ENCODE data around the gene CECR2.
"Not testable (repeated sequence)": the region's sequence is repeated elsewhere in the genome, so short reads cannot be mapped to it uniquely, and the experiment has no call there.

The CECR2 gene

DNA sequence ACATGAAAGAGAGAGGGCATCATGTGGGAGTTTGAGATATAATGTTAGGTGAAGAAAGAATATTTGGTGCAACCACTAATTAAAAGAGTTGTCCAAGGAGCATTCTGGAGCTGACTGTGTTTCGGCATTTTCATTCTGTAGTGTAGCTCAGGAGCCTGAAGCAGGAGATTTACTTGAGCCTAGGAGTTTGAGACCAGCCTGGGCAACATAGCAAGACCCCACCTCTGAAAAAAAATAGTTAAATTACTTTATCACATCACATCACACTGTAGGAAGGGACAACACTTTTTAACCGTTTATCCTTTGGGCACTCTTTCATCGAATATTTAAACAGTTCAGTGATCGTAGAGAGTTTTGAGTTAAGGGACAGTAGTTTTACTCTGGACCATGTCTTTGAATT lies 143.7 kb downstream of the CECR2 start:
- DNase-seq (ENCODE audit: extremely low read depth, low read depth): no peak
- H3K4me3 ChIP-seq (replicated peaks; ENCODE audit: low read depth, low read length): no peak overlapping the region
- TF ChIP-seq, protein P1, sequence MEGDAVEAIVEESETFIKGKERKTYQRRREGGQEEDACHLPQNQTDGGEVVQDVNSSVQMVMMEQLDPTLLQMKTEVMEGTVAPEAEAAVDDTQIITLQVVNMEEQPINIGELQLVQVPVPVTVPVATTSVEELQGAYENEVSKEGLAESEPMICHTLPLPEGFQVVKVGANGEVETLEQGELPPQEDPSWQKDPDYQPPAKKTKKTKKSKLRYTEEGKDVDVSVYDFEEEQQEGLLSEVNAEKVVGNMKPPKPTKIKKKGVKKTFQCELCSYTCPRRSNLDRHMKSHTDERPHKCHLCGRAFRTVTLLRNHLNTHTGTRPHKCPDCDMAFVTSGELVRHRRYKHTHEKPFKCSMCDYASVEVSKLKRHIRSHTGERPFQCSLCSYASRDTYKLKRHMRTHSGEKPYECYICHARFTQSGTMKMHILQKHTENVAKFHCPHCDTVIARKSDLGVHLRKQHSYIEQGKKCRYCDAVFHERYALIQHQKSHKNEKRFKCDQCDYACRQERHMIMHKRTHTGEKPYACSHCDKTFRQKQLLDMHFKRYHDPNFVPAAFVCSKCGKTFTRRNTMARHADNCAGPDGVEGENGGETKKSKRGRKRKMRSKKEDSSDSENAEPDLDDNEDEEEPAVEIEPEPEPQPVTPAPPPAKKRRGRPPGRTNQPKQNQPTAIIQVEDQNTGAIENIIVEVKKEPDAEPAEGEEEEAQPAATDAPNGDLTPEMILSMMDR (IDR thresholded peaks at IDR 0.05; ENCODE audit: low read depth, low read length, missing control alignments): no peak

DNA sequence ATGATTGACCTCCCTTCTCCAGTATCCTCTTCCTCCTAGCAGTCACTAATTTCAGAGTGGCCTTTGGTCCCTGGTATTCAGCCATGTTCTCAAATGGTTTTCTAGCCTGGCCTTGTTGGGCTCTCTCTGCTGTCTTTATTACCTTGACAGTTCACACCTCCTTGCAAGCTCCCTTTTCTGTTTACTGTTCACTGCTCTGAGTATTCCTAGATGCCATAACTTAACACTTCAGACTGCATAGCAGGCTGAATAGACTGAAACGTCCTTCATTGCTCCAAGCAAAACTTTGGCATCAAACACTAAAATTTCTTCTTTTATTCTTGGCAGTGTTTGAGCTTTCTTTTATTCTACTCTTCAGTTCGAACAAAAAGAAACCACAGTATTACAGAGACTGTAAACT lies 144.4 kb downstream of the CECR2 start:
- no peak overlapping the region for H3K4me3 ChIP-seq (replicated peaks; ENCODE audit: low read depth, low read length)
- TF ChIP-seq, protein P1 (IDR thresholded peaks at IDR 0.05; ENCODE audit: low read depth, low read length, missing control alignments): no peak
- no peak for DNase-seq (ENCODE audit: extremely low read depth, low read depth)

DNA sequence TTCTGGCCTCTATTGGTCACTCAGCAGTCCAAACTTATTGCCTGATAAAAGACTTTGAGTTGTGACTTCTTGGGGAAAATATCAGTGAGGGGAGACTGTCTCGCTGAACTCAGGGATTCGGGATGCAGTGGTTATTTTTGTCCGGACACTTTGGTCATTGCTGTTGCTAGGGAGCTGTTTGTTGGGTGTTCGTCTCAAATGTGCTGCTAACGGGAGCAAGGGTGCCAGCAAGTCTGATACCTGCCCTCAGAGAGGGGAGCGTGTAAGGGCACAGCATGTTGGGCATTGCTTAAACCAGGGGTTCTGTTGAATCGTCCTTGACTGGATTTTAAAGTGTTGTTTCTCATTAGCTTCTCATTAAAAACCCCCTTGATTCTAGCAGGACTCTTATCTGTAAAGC lies 144.8 kb downstream of the CECR2 start:
- TF ChIP-seq, protein P1 (IDR thresholded peaks at IDR 0.05; ENCODE audit: low read depth, low read length, missing control alignments): no peak
- no peak for DNase-seq (ENCODE audit: extremely low read depth, low read depth)
- no peak overlapping the region for H3K4me3 ChIP-seq (replicated peaks; ENCODE audit: low read depth, low read length)

DNA sequence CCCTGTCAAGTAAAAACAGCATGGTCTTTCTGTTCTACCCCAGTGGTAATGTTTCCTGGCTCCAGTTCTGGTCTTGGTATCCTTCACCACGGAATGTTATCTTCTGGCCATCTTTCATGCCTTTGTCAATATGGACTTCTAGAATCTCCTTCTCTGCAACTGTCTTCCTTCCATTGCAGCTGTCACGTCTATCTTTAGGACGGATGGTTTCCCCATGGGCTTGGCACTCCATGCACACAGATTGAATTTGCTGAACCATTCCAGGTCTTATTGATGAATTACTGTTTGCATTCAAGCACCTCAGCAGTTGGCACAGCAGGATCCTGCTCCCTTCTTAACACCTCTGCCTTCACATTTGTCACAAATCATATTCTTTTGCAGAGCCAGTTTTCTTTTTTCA lies 149.1 kb downstream of the CECR2 start:
- no peak overlapping the region for H3K4me3 ChIP-seq (replicated peaks; ENCODE audit: low read depth, low read length)
- DNase-seq (ENCODE audit: extremely low read depth, low read depth): no peak
- TF ChIP-seq, protein P1 (IDR thresholded peaks at IDR 0.05; ENCODE audit: low read depth, low read length, missing control alignments): no peak

DNA sequence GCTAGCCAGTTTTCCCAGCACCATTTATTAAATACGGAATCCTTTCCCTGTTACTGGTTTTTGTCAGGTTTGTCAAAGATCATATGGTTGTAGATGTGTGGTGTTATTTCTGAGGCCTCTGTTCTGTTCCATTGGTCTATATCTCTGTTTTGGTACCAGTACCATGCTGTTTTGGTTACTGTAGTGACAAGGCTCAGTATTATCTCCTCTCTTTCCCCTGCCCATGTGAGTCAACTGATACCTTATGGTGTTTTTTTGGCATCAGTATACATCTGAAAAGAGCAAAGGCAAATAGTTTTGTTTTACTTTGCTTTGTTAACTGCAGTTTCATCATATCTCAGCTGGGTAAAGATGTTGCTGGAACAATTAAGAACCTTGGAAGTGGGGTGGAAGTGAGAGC lies 152.7 kb downstream of the CECR2 start:
- DNase-seq (ENCODE audit: extremely low read depth, low read depth): not testable (repeated sequence)

DNA sequence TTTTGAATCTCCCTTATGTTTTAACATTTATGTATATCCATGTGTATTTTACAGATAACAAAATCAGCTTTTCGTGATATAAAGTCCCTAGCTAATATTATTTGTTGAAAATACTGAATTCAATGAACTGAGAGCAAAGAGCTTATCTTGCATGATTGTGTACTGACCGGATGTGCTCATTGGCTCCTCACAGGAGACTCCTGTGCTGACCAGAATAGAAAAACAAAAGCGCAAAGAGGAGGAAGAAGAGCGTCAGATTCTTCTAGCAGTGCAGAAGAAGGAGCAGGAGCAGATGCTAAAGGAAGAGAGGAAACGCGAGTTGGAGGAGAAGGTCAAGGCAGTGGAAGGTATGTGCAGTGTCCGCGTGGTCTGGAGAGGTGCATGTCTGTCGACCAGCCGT lies 154.7 kb downstream of the CECR2 start:
- no peak for DNase-seq (ENCODE audit: extremely low read depth, low read depth)
- no peak overlapping the region for H3K4me3 ChIP-seq (replicated peaks; ENCODE audit: low read depth, low read length)
- TF ChIP-seq, protein P1 (IDR thresholded peaks at IDR 0.05; ENCODE audit: low read depth, low read length, missing control alignments): no peak

More for the DNA sequence above, 152.7 kb downstream of the CECR2 start:
- H3K4me3 ChIP-seq (replicated peaks; ENCODE audit: low read depth, low read length): not testable (repeated sequence)

DNA sequence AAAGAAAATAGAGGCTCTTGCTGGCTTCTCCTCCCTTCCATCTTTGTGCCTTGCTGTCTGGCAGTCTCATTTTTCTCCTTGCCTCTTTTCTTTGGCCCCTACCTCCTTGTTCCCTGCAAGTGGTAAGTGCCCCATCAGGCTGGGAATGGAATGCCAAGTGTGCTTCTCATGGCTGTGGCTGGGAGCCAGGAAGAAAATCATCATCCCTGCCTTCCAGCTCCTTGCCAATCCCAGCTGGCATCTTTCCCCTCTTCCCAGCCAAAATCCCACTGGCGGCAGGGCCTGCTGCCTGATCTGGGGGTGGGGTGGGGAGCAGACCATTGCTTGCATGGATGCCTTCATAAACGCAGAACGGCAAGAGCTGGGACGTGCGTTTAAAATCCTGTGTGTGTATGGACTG lies 167.0 kb downstream of the CECR2 start:
- TF ChIP-seq, protein P1 (IDR thresholded peaks at IDR 0.05; ENCODE audit: low read depth, low read length, missing control alignments): no peak
- no peak overlapping the region for H3K4me3 ChIP-seq (replicated peaks; ENCODE audit: low read depth, low read length)
- DNase-seq (ENCODE audit: extremely low read depth, low read depth): no peak

All from HFF-Myc (cell line).